Breast epithelium (tissue), 3 donors: Measurements from ENCODE around the gene PDE12.

Source experiments
- POLR2A ChIP-seq: fragments of 450-650 bp; IDR thresholded peaks from one replicate; pipeline ENCODE4 v1.6.1; 2016; ENCODE audit warnings: antibody characterized with exemption, mild to moderate bottlenecking, moderate library complexity
- POLR2AphosphoS5 ChIP-seq, 3 donors: sonication (generic); formaldehyde crosslinking; IDR thresholded peaks; one replicate each; pipeline ENCODE4 v1.6.1; 2017; ENCODE audit warnings: antibody characterized with exemption in 3 of 3
- TF ChIP-seq, protein P1 (sequence below), 3 donors: fragments of 450-650 bp; IDR thresholded peaks; one replicate each; pipeline ENCODE4 v1.5.1; 2016 to 2017; ENCODE audit warnings: antibody characterized with exemption in 3 of 3, mild to moderate bottlenecking in 3 of 3, moderate library complexity in 3 of 3

DNA sequence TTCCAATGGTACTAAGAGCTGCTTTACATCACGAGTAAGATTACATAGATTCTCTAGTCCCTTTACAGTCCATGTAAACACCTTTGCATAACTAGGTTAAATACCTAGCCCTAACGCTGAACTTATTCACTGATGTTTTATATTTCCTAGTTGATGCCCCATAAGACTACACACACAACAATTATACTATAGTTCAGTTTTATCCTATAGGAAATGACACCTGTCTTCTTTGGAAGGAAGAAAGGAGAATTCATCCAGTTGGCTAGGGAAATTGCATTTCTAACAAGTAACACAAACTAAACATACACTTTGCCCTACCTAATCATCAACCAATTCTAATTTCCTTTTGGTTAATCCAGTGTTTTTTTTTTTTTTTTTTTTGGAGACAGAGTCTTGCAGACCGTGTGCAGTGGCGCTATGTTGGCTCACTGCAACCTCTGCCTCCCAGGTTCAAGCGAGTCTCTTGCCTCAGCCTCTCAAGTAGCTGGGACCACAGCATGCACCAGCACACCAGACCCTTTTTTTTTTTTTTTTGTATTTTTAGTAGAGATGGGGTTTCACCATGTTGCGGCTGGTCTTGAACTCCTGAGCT is 13.9 kb downstream of the PDE12 start:
- TF ChIP-seq POLR2A (no peak), POLR2AphosphoS5 (IDR thresholded peaks at IDR 0.05) (no peak)
- TF ChIP-seq, protein P1, sequence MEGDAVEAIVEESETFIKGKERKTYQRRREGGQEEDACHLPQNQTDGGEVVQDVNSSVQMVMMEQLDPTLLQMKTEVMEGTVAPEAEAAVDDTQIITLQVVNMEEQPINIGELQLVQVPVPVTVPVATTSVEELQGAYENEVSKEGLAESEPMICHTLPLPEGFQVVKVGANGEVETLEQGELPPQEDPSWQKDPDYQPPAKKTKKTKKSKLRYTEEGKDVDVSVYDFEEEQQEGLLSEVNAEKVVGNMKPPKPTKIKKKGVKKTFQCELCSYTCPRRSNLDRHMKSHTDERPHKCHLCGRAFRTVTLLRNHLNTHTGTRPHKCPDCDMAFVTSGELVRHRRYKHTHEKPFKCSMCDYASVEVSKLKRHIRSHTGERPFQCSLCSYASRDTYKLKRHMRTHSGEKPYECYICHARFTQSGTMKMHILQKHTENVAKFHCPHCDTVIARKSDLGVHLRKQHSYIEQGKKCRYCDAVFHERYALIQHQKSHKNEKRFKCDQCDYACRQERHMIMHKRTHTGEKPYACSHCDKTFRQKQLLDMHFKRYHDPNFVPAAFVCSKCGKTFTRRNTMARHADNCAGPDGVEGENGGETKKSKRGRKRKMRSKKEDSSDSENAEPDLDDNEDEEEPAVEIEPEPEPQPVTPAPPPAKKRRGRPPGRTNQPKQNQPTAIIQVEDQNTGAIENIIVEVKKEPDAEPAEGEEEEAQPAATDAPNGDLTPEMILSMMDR (IDR thresholded peaks at IDR 0.05) = no peak
